HG03565 (cell line): ENCODE data around the gene PPP2R5E.
"Not testable (repeated sequence)": the region's sequence is repeated elsewhere in the genome, so short reads cannot be mapped to it uniquely, and the experiment has no call there.

Source experiments
- ATAC-seq: cut with Tn5 transposase; IDR thresholded peaks from one replicate; pipeline ENCODE4 v1.9.1; 2021; ENCODE audit warnings: mild to moderate bottlenecking, moderate library complexity; ENCODE audit not compliant: unreplicated experiment

Gene PPP2R5E

DNA sequence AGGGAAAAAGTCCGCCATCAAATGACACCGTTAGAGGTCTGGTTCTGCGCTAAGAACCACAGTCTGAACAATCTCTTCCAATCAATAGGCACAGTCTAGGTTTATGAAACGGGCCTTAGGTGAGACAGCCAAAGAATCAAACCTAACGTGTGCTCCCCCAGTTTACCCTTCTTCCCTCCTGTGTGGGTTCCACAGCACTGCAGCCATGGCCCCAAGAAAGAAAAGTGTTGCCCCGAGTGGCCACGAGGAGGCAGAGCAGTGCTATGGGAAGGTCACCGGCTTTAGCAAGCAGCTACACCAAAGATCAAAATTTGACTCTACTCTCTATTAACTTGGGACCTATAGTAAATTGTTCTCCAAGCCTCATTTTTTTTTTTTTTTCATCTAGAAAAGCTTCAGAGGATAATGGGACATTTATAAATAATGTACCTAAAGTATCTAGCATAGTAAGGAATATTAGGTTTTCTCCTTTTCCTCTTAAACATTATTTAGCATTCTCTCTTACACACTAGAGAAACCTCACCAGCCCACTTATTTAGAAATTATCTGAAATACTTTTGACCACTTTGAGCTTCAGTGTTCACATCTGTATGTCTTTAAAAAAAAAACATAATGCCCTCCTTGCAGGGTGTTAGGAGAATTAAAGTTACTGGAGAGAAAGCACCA is 154.3 kb downstream of the PPP2R5E start:
- ATAC-seq = peak; percentile 68

DNA sequence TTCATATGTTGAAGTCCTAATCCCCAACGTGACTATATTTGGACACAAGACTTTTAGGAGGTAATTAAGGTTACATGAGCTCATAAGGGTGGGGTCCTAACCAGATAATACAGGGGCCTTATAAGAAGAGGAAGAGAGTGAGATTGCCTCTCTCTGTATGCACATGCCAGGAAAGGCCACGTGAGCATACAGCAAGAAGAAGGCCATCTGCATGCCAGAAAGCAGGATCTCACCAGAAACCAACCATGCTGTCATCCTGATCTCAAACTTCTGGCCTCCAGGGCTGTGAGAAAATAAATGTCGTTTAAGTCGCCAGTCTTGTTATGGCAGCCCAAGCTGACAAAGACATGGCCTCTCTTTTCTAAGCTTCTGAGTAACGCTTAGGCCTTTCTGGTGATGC is 155.5 kb downstream of the PPP2R5E start:
- no peak for ATAC-seq

DNA sequence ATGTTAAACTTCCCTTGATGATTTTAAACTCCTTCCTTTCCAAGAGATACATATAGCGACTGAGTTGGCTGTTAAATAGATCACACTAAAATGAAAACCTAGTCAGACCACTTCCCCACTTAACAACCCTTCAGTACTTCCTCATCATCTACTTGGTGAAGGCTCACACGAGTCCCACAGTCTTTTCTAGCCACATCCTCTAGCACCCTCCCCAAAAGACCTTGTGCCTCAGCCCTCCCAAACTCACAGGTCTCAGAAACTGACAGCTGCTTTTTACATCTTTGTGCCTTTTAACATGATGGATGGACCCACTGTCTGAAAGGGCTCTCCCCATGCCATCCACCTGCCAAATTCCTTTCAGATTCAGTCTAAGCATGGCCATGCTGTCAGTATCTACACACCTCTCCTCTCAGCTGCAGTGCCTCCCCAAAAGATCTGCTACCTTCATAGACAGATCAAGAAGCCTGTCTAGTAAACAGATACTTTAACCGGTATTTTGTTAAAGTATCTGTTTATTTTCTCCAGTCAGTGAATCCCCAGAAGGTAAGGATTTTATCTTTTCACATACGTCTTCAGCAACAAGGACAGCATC is 159.3 kb downstream of the PPP2R5E start:
- ATAC-seq = peak; percentile 89

DNA sequence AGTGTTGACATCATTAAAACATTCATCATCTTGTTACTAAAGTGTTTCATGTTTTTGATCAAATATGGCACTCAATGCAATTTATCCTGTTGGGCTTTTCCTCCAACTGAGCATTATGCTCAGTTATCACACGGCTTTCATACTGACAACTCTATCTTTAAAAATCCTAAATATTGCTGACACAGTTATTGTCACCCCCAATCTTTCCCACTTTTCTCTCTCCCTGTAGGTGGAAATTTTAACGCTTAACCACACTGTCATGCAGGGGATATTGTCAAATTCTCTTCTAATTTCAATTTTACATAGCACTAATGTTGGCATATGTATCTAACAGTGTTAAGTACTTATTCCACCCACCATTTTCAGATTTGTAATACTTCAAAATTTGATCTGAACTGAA is 164.7 kb downstream of the PPP2R5E start:
- ATAC-seq = no peak

DNA sequence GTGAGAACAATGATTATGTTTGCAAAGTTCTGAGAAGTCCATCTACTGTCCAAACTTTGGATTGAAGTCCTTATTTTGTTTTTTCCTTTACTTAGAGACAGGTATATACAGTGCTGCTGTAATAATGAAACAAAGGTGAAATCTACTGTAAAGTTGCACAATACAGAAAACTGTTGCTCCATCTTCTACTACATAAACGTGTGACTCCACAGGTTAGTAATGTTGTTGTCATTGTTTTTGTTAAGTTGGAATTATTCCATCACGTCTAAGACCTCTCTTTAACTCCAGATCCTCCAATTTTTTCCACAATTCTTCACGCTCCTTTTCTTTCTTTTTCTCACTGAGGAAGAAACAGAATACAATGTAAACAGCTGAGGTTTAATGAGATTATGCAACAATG is 167.4 kb downstream of the PPP2R5E start:
- no peak for ATAC-seq

DNA sequence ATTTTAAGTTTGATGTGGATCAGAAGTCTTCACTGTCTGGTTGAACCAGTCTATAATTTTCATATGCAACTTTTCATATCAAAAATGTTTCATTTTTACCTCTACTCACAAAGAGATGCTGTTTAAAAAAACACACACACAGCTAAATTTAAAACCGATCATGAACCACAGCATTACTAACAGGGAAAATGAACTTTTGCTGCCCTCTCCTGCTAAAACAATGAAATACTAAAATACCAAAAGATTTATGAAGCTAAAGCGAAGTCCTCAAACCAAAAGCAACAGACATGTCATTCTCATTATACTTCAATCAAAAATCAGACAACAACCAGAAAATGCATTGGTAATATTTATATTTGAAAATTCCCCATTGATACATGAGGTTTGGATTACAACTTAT is 171.6 kb downstream of the PPP2R5E start:
- not testable (repeated sequence) for ATAC-seq

DNA sequence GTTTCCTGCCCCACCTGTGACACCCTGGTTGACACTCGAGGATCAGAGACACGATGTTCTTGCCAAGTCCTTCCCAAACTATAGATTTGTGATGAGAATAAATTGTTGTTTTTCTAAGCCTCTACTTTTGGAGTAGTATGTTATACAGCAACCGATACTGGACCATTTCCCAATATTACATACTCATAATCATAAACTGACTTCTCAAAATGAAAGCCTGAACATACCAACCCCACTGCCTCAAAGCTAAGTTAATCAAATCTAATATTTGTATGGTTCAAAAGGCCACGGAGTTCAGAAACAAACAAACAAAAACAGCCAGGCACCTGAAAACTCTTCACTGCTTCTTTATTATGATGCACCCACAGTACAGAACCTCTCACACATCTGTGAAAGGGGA is 172.1 kb downstream of the PPP2R5E start:
- no peak for ATAC-seq

DNA sequence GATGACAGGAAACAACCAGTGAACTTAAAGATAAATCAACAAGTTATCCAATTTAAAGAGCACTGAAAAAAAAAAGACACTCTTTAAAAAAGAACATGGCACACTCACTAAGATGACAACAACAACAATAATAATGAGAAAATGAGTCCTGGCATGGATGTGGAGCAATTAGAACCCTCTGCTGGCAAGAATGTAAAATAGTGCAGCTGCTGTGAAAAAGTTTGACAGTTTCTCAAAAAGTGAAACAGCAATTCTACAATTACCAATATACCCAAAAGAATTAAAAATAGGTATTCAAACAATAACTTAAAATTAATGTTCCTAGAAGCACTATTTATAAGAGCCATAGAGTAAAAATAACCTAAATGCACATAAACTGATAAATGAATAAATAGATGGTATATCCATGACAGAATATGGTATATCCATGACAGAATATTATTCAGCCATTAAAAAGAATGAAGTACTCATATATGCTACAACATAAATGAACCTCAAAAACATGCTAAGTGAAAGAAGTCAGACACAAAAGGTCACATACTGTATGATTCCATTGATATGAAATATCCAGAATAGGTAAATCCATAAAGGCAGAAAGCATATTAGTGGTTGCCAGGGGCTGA is 175.3 kb downstream of the PPP2R5E start:
- no peak for ATAC-seq

DNA sequence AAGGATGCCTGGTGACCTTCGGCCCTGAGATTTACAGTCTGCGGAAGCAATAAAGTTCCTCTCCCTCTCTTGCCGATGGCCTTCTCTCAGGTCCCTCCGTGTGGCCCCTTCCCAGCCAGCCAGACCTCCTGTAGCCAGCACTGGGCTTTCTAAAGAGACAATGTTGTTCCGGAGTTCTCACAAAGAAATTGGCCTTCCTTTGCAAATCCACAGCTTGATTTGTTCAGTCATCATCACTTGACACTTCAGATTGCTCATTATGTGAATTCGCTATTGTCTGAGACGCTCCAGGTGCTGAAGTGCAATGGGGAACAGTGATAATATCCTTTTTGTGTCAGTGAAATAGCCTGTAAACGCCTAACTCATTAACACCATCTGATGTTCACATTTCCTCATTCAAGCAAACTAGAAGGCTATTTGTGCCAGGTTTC is 180.8 kb downstream of the PPP2R5E start:
- ATAC-seq = no peak

DNA sequence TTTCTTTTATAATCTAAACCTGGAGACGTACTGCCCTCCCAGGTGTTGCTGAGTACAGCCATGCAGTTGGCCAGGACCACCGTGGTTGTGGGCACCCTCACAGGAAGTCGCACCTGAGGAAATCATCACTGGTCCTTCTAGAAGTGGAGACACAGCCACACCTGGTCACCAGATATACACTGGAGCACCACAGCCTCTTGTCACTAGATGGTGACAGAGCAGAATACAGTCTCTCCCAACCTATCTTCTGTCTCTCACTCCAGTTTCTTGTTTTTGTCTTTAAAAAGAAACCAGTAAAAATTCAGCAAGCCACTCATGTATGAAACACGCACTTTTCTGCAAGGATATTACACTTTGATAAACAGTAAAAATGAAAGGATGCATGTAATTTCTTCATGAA is 181.4 kb downstream of the PPP2R5E start:
- ATAC-seq = no peak

DNA sequence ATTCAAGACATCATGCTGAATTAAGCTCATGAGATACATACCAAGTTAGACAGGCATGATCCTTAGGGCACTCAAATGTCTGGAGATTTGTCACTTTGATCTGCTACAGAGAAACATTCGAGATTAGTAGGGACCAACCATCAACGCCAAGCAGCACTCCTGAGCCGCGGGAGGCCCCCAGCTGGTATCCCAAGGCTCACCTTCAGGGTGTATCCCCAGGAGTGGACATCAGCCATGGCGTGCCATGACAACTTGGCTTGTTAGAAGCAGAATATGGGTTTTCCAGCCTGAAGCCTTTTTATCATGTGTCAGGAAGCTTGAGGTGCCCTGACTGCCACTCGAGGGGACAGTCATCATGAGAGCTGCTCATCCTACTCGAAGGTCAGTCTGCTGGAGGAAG is 185.3 kb downstream of the PPP2R5E start:
- ATAC-seq = no peak

DNA sequence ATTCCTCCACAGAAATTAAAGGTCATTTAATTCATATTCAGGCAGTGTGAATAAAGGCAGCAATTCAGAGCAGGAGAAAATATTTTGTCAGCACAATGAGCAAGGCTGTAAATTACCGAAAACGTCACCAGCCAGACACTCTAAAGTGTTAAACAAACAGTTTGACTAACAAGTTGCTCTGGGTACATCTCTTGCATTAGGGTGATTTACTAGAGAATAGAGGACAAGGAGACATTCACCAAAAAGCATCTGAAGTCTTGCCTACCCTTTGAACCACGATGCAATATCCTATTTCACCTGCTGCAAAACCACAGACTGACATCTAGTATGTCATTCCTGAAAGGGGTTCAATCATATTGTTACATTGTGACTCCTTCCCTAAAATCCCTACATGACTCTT is 197.4 kb downstream of the PPP2R5E start:
- no peak for ATAC-seq

DNA sequence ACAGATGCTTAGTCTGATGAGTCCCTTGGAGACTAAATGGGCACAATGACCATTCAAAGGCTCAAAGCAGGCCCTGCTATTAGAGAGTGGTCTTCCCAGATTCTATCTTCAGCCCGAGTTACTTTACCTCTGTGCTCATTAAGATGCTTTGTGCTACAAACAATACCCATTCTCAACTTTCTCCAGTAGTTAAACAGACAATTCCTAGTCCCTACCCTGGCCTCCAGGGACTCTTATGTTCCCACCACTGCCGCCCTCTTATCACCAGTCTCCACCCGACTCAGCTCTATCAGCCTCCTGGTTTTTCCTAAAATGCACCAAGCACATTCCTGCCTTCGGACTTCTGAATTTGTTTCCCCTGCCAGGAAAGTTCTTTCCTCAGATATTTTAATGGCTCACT is 198.8 kb downstream of the PPP2R5E start:
- ATAC-seq = no peak

DNA sequence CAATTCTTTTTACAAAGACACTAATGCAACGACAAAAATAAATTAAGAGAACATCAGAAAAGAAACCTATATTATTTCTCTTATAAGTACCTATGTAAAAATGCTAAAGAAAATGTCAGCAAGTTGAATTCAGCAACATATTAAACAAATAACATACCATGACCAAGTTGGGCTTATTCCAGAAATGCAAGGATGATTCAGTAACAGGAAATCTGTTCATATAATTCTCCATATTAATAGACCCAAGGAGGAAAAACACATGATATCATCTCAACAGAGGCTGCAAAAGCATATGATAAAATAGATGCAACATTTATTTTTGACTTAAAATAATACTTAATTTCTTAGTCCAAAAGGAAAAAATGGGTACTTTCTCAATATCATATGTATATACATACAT is 199.3 kb downstream of the PPP2R5E start:
- ATAC-seq = no peak

DNA sequence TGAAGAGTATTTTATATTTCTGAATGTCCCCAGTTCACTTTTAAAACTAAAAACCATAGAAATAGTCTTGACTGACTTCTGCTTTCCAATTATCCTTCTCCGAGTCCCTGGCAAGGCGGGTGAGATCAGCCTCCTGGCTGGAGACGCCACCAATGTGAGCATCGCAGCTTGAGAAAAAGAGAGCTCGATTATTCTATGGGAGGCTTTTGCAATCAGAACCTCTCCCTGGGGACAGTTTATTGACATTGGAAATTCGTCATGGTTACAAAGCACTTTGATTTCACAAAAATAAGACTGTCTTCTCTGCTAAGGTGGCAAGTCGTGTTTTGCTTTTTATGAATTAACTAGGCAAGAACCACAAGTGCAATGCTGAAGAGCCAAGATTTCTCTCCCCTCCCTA is 200.8 kb downstream of the PPP2R5E start:
- no peak for ATAC-seq

DNA sequence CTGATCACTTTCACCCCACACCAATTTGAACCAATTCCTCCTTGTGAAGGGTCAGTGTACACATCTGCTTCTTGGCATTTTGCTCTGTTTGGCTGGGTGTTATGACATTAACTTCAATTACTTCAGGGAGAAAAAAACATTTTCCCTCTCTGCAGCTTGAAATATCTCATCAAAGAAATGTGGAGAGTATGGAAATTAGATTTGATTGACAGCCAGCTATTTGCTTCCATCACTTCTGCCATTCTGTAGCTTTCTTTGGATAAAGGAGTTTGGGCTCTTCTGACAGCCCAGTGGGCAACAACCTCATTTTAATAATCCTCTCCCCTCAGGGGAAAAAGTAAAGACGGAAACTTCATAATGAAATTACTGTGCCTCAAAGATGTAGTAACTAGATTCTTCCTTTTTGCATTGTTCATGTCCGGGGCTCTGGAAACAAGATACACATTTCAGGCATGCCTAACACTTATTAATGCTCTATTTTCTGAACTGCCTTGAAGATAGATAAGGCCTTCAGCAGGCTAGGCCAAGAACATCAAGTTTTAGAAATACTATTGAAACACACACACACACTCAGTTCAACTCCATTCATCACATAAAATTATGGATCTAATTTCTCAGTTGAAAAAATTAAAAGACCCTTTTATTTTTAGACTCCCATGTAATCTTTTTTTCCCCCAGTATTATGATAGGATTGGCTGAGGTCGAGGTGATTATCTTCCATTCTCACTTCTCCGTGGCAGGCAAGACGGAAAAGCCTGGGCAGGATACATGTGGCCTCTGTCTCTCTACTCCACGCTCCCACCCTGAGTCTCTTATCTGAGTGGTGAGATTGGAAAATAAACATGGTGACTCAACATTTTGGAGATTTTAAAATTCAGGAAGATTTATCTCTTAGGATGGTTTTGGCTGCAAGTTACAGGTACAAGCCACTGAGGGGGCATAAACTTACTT is 214.1 kb downstream of the PPP2R5E start:
- no peak for ATAC-seq

DNA sequence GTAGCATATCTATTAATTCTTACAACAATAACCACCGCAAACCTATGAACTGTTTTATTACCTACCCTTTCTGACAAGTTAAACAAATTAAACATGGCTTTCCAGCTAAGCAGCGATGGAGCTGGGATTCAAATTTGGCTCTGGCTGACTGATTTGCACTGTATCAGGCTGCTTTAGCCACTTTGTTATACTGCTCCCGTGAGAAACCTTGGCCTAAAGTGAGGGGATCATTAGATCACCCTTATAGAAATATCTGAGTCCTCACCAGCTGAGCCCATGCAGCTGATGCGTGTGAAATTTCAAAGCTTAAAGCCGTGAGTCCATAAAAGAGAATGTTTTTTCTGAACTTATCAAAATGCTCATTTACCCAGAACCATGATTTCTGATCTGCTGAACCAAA is 216.3 kb downstream of the PPP2R5E start:
- ATAC-seq = no peak

DNA sequence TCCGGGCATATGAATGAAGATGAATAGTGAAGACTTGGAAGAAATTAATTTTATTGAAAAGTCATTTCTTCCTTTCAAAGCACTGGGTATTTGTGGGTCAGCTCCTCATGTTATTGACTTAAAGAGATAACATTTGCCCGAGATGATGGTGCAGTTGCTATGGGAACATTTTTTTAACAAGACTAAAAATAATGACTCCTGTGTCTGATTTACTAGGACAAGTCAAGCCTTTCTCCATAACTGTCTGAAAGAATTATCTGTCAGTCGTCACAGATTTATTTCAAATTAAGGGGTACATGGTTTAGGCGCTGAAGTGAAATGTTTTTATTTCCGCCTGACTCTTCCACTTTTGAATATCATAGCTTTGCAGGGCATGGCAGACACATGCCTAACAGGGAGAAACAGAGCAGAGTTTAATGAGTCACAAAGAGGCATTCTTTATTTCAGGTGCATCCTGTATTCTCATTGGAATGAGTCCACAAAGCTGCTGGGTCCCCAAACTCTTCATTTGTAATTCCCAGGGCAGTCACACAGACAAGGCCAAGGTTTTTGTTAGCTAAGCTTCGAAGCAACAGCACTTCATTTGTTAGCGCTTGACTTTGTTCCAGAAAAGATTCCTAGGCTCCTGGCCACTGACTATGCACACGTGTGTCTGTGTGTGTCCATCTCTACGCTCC is 220.1 kb downstream of the PPP2R5E start:
- no peak for ATAC-seq

DNA sequence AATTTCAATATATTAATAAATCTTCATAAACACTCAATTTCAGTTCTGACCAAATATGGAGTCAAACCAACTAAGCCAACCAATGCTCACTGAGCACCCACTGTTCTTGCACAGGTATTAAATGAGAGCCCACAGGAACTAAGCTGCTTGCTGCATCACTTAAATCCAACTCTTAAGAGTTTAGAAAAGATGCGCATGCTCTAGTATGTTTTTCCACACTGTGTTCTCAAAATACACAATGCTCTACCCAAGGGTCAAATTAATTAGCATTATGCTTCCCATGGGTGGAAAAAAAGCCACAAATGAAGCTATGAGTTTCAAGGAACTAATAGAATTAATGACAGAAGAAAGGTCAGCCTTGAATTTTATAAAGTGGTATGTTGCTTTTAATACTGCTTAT is 220.7 kb downstream of the PPP2R5E start:
- ATAC-seq = no peak
